ENCODE measurements around the gene TMPRSS3.

The TMPRSS3 gene

GRCh38 chr21:42347601-42348327 is 48.1 kb downstream of the TMPRSS3 start:
- DNase-seq: no peak

GRCh38 chr21:42346866-42347600 is 48.8 kb downstream of the TMPRSS3 start:
- no peak for DNase-seq

GRCh38 chr21:42346441-42346840 is 49.4 kb downstream of the TMPRSS3 start:
- DNase-seq: no peak

GRCh38 chr21:42344631-42345030 is 51.2 kb downstream of the TMPRSS3 start:
- DNase-seq: no peak

GRCh38 chr21:42343963-42344510 is 51.8 kb downstream of the TMPRSS3 start:
- no peak for DNase-seq

GRCh38 chr21:42343556-42343955 is 52.3 kb downstream of the TMPRSS3 start:
- no peak for DNase-seq

- DNase-seq: no peak
These were observed 52.8 kb downstream of the TMPRSS3 start for GRCh38 chr21:42343101-42343500.

- no peak for DNase-seq
These were observed 53.9 kb downstream of the TMPRSS3 start for GRCh38 chr21:42341776-42342542.

- no peak for DNase-seq
These were observed 55.4 kb downstream of the TMPRSS3 start for GRCh38 chr21:42340187-42341050.

GRCh38 chr21:42338729-42339715 is 56.8 kb downstream of the TMPRSS3 start:
- no peak for DNase-seq

- DNase-seq: peak; percentile 42
These were observed 57.8 kb downstream of the TMPRSS3 start for GRCh38 chr21:42337830-42338728.

- DNase-seq: no peak
These were observed 58.6 kb downstream of the TMPRSS3 start for GRCh38 chr21:42337276-42337675.

GRCh38 chr21:42336054-42336453 is 59.8 kb downstream of the TMPRSS3 start:
- no peak for DNase-seq

GRCh38 chr21:42332557-42333317 is 63.1 kb downstream of the TMPRSS3 start:
- no peak for DNase-seq

- no peak for DNase-seq
These were observed 64.2 kb downstream of the TMPRSS3 start for GRCh38 chr21:42331660-42332059.

GRCh38 chr21:42330380-42331371 is 65.2 kb downstream of the TMPRSS3 start:
- no peak for DNase-seq

- DNase-seq: no peak
These were observed 71.0 kb downstream of the TMPRSS3 start for GRCh38 chr21:42324896-42325295.

All from GDM1 (cell line).